Chondrocyte (in vitro differentiated cells): Measurements from ENCODE around the gene ZNF761. TPM values are rescaled to one million over a fixed set of nuclear protein-coding genes. Genes with fewer than 3 reads are reported as not detected.

Source experiments
- DNase-seq: peaks from one replicate; pipeline ENCODE4 v3.0.0; 2021; ENCODE audit warnings: mixed read lengths, low spot score
- H3K27ac Mint-ChIP-seq: one replicate; pipeline ENCODE4 v1.8.0; 2021; ENCODE audit warnings: mild to moderate bottlenecking, moderate library complexity, mixed read lengths; ENCODE audit not compliant: unreplicated experiment
- H3K27me3 Mint-ChIP-seq: 2 replicates; pipeline ENCODE4 v1.8.0; 2021; ENCODE audit warnings: low read depth, mixed read lengths
- H3K36me3 Mint-ChIP-seq: 2 replicates; pipeline ENCODE4 v1.8.0; 2021; ENCODE audit warnings: low read depth, mixed read lengths
- H3K4me1 Mint-ChIP-seq: 2 replicates; pipeline ENCODE4 v1.8.0; 2021; ENCODE audit warnings: low read depth, mild to moderate bottlenecking, mixed read lengths
- H3K4me3 Mint-ChIP-seq: one replicate; pipeline ENCODE4 v1.8.0; 2021; ENCODE audit warnings: mild to moderate bottlenecking, moderate library complexity, mixed read lengths; ENCODE audit not compliant: unreplicated experiment
- H3K9me3 Mint-ChIP-seq: 2 replicates; pipeline ENCODE4 v1.8.0; 2021; ENCODE audit warnings: low read depth, mixed read lengths
- long read RNA-seq: library from polyadenylated mRNA; stranded (forward); transcript quantifications from one replicate; pipeline ENCODE4 v2.0.0, GENCODE V29; 2021
- total RNA-seq: library from RNA; stranded (reverse); gene quantifications from 3 replicates; pipeline ENCODE4 v1.2.1, GENCODE V29; 2021
- TF ChIP-seq, protein P1 (sequence below): fragments of 200-600 bp; sonication (generic); IDR thresholded peaks from 2 replicates; pipeline ENCODE4 v1.5.0; 2021; ENCODE audit warnings: antibody characterized with exemption, mild to moderate bottlenecking, moderate library complexity

The ZNF761 gene
- total RNA-seq, result 7.0 to 8.0 TPM (median 8.0 TPM) in 3 replicates
- long read RNA-seq, partial matches to known transcripts, result 1 of 5 reads
- long read RNA-seq, other reads (novel, unspliced or antisense), result 4 of 5 reads

DNA sequence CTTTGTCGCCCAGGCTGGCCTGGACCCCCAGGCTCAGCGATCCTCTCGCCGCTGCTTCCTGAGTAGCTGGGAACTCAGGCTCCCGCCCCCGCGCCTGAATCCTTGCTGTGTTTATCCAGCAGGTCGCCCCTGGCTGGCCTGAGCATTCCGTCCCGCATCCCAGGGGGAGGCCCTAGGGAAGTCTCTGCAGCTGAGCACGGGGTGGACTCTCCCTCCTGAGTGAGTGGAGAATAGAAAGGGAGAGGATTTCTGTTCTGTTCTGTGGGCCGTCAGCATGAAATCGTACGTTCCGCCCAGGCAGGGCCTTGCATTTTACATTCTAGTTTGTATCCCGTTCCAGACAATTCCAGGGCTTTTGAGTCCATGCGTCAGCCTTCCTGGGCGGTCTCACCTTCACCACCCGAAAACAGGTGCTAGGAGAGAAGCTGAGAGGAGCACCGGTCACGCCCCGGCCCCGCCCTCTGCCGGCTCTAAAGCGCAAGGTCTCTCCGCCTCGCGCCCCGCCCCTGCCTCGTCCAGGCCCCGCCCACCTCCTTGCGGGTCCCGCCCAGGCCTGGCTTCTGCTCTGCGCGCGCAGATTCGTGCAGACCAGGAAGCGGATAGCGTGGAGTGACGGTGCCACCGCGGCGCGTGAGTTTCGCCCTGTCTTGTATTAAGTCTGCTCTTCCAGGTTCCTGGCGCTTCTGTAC is at the start of gene ZNF761:
Gene ZNF761, plus strand, starts transcription at position 586 of the 689 bp plus-strand sequence. CDS start 15,285 bp downstream, outside the sequence.
- Mint-ChIP-seq H3K27ac (peak within 1 kb of the TSS; percentile 94), H3K36me3 (peaks cover 22% of the 10 kb centered on the region), H3K9me3 (peaks cover 3% of the 10 kb centered on the region), H3K4me1 (peaks cover 20% of the 10 kb centered on the region), H3K27me3 (no peaks in the 10 kb centered on the region), H3K4me3 (peak within 1 kb of the TSS; percentile 89)
- TF ChIP-seq, protein P1, sequence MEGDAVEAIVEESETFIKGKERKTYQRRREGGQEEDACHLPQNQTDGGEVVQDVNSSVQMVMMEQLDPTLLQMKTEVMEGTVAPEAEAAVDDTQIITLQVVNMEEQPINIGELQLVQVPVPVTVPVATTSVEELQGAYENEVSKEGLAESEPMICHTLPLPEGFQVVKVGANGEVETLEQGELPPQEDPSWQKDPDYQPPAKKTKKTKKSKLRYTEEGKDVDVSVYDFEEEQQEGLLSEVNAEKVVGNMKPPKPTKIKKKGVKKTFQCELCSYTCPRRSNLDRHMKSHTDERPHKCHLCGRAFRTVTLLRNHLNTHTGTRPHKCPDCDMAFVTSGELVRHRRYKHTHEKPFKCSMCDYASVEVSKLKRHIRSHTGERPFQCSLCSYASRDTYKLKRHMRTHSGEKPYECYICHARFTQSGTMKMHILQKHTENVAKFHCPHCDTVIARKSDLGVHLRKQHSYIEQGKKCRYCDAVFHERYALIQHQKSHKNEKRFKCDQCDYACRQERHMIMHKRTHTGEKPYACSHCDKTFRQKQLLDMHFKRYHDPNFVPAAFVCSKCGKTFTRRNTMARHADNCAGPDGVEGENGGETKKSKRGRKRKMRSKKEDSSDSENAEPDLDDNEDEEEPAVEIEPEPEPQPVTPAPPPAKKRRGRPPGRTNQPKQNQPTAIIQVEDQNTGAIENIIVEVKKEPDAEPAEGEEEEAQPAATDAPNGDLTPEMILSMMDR, result peak; percentile 77
- DNase-seq, result peak; percentile 97

DNA sequence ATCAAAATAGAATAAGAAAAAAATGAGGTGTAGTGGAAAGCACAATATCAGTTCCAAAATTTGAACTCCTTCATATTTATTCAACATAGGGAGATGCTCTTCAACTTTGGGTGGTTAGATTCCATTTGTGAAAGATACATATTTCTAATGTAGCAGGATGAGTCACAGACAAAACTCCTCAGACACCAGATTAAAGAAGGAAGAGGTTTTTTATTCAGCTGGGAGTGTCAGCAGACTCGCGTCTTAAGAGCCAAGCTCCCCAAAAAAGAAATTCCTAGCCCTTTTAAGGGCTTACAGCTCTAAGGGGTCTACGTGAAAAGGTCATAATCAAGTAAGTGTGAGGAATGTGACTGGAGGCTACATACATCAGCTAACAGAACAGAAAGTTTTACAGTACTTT is 43.6 kb upstream of the ZNF761 start:
- TF ChIP-seq, protein P1, result no peak
- H3K27ac Mint-ChIP-seq, result peak overlapping the region; percentile 67
- peaks cover 52% of the 10 kb centered on the region for H3K9me3 Mint-ChIP-seq
- H3K27me3 Mint-ChIP-seq, result no peaks in the 10 kb centered on the region
- no peak for DNase-seq
- peaks cover 7% of the 10 kb centered on the region for H3K4me1 Mint-ChIP-seq
- peaks cover 34% of the 10 kb centered on the region for H3K36me3 Mint-ChIP-seq
- H3K4me3 Mint-ChIP-seq, result no peak overlapping the region

- Mint-ChIP-seq H3K27ac (no peak overlapping the region), H3K4me3 (no peak overlapping the region), H3K27me3 (no peaks in the 10 kb centered on the region), H3K36me3 (peaks cover 27% of the 10 kb centered on the region), H3K4me1 (peaks cover 10% of the 10 kb centered on the region), H3K9me3 (peaks cover 45% of the 10 kb centered on the region)
- no peak for DNase-seq
- TF ChIP-seq, protein P1, result no peak
These were observed 42.9 kb upstream of the ZNF761 start for GRCh38 chr19:53388904-53389303.

DNA sequence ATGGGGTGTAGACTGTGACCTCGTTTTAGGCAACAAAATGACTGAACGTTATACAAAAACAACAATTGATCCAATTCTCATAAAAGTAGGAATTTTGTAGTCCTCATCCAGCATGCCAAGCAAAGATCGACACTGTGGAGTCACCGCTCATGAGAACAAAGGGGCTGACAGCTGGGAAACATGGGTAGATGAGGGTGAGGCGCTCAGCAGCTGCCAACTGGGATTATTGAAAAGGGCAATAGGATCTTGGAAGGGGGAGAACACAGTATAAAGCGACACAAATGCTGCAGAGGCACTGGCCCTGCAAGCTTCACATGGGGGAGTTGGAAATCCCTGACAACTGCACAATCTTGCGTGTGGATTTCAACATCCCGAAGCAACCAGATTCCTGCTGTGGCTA is 42.2 kb upstream of the ZNF761 start:
- TF ChIP-seq, protein P1, result no peak
- DNase-seq, result no peak
- Mint-ChIP-seq H3K9me3 (peaks cover 43% of the 10 kb centered on the region), H3K4me1 (peaks cover 15% of the 10 kb centered on the region), H3K27ac (no peak overlapping the region), H3K4me3 (no peak overlapping the region), H3K27me3 (no peaks in the 10 kb centered on the region), H3K36me3 (peaks cover 24% of the 10 kb centered on the region)

DNA sequence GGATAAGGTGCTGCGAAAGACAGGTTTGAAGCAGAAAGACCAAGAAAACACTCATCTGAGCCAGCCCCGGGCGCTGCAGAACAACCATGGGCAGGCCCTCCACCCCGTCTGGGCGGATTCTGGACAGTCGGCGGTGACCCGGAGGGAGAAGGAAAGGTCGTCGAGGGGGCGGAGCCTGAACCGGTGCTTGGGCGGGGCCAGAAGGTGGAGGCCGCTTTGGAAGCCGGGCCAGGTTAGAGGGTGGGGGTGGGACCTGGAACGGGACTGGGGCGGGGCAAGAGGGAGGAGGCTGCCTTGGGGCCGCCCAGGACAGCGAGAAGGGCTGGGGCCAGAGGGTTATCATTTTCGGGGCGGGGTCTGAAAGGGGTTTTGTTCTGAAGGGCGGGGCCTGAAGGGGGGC is 41.8 kb upstream of the ZNF761 start:
- DNase-seq, result no peak
- Mint-ChIP-seq H3K4me3 (no peak overlapping the region), H3K36me3 (peaks cover 20% of the 10 kb centered on the region), H3K27me3 (no peaks in the 10 kb centered on the region), H3K9me3 (peaks cover 39% of the 10 kb centered on the region), H3K4me1 (peaks cover 18% of the 10 kb centered on the region), H3K27ac (no peak overlapping the region)
- TF ChIP-seq, protein P1, result no peak
